ENCODE data around the gene MAP3K2.

MAP3K2 gene

GRCh38 chr2:127387655-127388422, at the start of gene MAP3K2:
TSS of gene MAP3K2 (minus strand) at chr2:127387975. CDS start at chr2:127343129, 44,846 bp downstream.
- peak; percentile 37 for DNase-seq

GRCh38 chr2:127437056-127437455, 49.3 kb upstream of the MAP3K2 start:
- no peak for DNase-seq

GRCh38 chr2:127434515-127434914, 46.7 kb upstream of the MAP3K2 start:
- no peak for DNase-seq

- no peak for DNase-seq
Measured at GRCh38 chr2:127431408-127432023, 43.7 kb upstream of the MAP3K2 start.

GRCh38 chr2:127429844-127430425, 42.2 kb upstream of the MAP3K2 start:
- DNase-seq: no peak

GRCh38 chr2:127429291-127429690, 41.5 kb upstream of the MAP3K2 start:
- no peak for DNase-seq

GRCh38 chr2:127428815-127429109, 41.0 kb upstream of the MAP3K2 start:
- DNase-seq: no peak

- no peak for DNase-seq
Measured at GRCh38 chr2:127428057-127428814, 40.5 kb upstream of the MAP3K2 start.

- DNase-seq: no peak
Measured at GRCh38 chr2:127427376-127428056, 39.7 kb upstream of the MAP3K2 start.

- no peak for DNase-seq
Measured at GRCh38 chr2:127426501-127427354, 39.0 kb upstream of the MAP3K2 start.

GRCh38 chr2:127425540-127426490, 38.0 kb upstream of the MAP3K2 start:
- no peak for DNase-seq

GRCh38 chr2:127424598-127425520, 37.1 kb upstream of the MAP3K2 start:
- no peak for DNase-seq

GRCh38 chr2:127423880-127424279, 36.1 kb upstream of the MAP3K2 start:
- DNase-seq: no peak

GRCh38 chr2:127423478-127423843, 35.7 kb upstream of the MAP3K2 start:
- no peak for DNase-seq

GRCh38 chr2:127422559-127423477, 35.0 kb upstream of the MAP3K2 start:
- no peak for DNase-seq

GRCh38 chr2:127421871-127422558, 34.2 kb upstream of the MAP3K2 start:
- DNase-seq: no peak

- DNase-seq: no peak
Measured at GRCh38 chr2:127421116-127421800, 33.5 kb upstream of the MAP3K2 start.
